SK-MEL-5 (cell line): Measurements from ENCODE around the gene NPSR1. TPM values are rescaled to one million over a fixed set of nuclear protein-coding genes. Genes with fewer than 3 reads are reported as not detected.

ENCODE experiments used
- DNase-seq: peaks from one replicate; pipeline ENCODE4 v3.0.0-alpha.2; 2016; ENCODE audit warnings: low read depth, low spot score
- in situ Hi-C: cut with HindIII; loops from 2 replicates; pipeline ENCODE4 v1.10.0; 2016; ENCODE audit warnings: low sequenced_read_pairs, high pct_unique_total_duplicates, low pct_unique_long_range_greater_than_20kb
- total RNA-seq: library from RNA; depleted of rRNA; stranded (reverse); fragments of >200 nt; shearing (Covaris generic); gene quantifications from 2 replicates; pipeline ENCODE4 v1.2.3, GENCODE V29; 2014

The NPSR1 gene
- total RNA-seq, 1 experiment from 2014 or later: not detected

DNA sequence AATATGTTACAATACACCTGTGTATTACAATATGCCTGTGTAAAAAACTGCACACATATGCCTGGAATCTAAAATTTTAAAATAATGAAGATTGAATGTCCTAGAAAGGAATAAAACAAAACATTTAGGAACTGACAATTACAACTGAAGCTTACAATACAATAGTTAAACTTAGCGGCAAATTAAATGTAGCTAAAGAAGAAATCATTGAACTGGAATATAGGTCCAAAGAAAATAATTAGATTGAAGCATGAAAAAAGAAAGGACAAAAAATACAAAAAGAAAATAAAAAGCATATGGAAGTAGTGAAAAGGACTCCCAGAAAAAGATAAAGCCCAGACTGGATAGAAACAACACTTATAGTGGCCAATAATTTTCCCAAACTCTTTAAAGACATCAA lies 38.4 kb downstream of the NPSR1 start:
- in situ Hi-C loops: no loop called here
- no peak for DNase-seq

DNA sequence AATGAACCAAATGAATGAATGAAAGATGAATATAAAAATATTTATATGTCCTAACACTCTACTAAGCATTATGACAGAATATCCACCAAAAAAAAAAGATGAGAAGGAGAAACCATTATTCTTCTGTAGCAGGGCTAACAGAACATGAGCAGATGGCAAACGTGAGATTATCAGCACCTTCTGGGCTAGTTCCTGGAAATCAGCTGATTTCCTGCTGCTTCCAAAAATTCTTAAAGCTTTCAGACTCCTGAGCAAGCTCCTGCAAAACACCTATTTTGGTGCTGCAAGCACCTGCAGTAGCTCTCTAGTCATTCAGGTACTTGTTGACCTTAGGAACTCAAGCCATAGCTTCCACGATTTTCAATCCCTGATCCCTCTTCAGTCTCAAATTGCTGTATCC lies 51.8 kb downstream of the NPSR1 start:
- in situ Hi-C loops: no loop called here
- no peak for DNase-seq

DNA sequence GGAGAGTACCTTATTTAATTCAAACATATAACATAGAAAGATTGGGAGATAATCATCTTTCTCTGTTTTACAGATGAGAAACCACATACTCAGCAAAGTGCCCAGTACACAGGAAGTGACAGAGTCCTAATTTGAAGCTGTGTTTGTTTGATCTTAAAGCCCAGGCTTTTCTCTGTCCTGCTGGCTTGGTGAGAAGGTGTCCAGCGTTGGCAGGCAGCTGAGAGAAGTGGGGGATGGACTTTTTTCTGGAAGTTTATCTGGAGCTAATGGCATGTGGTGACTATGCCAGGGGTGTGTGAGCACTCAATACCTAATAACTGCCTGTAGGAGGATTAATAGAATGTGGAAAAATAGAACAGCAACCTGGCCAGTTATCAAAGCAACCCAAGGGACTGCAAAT lies 60.8 kb downstream of the NPSR1 start:
- no peak for DNase-seq
- in situ Hi-C loops: no loop called here

DNA sequence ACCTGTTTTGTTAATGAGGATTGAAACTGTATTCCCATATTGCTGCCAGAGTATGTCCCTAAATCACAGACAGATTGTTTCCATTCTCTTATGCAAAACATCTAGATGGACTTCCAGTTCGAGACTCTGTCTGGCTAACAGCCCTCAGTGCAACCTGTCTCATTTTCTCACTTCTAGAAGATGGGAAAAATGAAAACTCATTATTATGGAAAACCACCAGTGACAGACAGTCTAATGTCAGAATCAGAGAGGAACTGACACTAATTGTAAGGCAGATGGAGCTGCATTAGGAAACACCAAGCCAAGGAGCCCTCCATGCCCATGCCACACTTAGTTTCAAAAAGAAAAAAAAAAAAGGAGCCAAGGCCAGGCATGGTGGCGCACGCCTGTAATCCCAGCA lies 61.6 kb downstream of the NPSR1 start:
- no peak for DNase-seq
- in situ Hi-C loops: no loop called here

DNA sequence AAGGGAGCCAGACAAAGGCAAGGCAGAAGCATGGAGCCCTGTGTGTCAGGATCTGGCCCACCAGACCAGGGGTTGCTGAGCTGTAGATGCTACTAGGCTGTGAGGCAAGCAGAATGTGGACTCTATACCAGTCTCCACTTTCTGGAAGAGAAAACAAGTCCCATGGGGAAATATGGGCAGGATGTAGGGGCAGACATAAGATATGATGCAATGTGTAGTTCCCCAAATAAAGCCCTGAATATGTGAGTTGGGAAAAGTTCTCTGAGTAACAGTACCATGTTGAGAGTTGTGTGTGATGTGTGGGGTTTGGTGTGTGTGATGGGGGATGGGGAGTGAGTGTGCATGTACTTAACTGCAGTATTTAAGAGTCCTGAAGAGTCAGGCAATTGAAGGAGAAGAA lies 62.3 kb downstream of the NPSR1 start:
- no peak for DNase-seq
- in situ Hi-C loops: no loop called here

DNA sequence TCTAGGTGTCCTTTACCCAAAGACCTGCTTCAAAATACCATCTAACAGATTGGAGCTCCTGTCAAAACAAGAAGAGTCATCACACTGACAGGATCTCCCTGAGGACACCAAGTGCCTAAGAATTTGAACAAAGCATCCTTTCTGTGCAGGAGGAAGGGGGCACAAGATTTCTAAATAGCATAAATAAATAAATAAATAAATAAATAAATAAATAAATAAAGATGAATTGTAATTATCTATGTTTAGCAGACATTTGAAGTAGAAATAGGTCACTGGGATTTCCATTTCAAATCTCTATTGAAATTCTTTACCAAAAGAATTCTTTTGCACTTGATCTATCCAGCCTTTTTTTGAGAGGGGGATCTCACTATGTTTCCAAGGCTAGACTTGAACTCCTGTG lies 65.3 kb downstream of the NPSR1 start:
- DNase-seq: no peak
- in situ Hi-C loops: no loop called here

DNA sequence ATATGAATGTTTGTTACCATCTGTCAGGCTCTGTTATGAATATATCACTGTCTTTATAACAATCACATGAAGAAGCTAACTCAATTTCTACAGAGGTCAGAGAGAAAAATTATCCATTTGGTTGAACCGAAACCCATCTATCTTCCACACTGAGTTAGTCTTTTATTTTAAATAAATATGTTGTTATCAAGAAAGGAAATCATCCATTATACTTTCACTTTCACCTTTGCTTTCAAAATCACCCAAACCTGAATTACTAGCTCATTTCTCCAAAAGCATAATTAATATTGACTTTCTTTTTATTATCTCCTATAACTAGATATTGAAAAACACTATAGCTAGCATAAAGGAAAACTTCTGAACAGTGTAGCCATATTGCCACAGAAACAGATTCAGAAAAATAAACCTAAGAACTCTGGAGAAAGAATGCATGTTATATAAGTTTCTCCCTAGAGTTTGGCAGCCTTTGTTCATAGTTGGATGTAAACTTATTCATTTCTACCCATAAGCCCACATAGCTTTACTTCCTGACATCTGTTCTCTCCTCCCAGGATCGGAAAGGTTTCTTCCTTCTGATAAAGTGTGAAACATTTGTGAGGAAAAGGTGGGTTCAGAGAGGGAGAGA lies 66.0 kb downstream of the NPSR1 start:
- in situ Hi-C loops: no loop called here
- no peak for DNase-seq

DNA sequence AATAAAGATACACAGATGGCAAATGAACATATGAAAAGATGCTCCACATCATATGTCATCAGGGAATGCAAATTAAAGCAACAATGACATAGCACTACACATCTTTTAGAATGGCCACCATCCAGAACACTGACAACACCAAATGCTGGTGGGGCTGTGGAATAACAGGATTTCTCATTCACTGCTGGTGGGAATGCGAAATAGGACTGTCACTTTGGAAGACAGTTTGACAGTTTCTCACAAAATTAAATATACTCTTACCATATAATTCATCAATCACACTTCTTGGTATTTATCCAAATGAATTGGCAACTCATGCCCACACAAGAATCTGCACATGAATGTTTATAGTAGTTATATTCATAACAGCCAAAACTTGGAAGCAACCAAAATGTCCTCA lies 68.2 kb downstream of the NPSR1 start:
- no peak for DNase-seq
- in situ Hi-C loops: no loop called here

DNA sequence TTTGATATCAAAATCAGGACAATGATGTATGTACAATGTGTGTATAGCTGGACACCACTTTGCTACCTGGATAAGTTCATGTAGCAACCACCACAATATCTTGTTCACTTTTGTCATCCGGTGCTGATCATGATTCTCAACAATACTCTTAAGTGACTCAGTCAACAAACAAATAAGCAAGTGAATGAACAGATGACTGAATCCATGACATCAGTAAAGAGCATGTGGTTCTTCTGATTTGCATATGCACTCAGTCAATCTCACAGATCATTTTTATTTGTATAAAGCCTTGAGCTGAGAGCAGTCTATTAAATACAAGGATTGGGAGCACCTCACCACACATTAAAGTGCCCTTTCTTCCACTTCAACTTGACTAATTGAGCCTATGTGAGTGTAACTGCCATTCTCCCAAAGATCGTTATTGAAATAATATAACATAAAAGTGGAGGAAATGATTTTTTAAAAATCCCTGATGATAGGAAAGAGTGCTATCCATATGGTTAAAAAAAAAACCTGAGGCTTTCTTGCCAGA lies 69.5 kb downstream of the NPSR1 start:
- in situ Hi-C loops: no loop called here

DNA sequence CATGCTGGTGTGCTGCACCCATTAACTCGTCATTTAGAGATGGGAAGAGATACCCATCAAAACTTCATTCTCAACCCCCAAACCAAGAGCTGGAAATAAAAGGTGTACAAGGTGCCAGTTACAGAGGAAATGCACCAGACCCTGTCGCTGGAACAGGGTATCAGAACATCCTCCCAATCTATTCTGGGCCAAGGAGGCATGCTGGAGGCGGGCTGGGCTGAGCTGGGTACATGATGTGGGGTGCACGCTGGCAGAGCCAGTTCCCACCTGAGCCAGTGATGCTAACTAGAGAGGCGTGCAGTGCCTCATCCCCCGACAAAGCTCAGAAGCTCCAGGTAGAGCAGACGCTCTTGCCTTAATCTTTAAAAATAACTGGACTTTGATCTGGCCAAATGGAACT lies 70.1 kb downstream of the NPSR1 start:
- in situ Hi-C loops: no loop called here
- DNase-seq: no peak

More for the DNA sequence above, 69.5 kb downstream of the NPSR1 start:
- no peak for DNase-seq

DNA sequence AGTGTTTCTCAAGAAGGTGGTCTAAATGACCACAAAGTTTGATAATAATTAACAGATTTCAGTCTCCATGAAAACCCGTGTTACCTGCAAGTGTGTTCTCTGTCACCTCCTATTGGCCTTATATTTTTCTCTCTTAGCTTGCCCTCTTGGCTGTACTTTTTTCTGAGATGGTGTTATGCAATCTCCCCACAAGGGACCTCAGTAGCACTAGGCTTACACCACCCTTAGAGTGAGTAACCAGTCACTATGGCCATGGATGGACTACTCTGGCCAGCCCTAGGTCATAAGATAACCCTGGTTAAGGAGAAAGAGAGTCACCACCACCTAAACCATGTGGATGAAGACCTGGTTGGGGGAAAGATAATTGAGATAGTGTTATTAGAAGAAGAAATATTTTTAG lies 76.8 kb downstream of the NPSR1 start:
- DNase-seq: no peak
- in situ Hi-C loops: no loop called here

DNA sequence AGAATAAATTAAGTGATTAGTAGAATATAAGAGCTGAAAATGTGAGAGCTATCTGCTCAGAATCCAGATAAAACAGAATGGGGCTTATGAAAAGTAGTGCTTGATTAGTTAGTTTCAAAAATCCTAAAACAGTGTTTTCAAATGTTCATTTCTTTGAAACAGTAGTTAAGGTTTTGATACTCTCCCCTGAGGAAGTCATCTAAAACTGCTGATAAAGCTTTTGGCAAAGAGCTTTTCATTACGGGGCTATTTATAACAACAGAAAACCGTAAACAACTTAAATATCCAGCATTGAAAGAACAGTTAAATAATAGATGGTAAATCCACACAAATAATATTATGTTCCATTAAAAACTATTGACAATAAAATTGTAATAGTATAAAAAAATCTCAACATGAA lies 77.5 kb downstream of the NPSR1 start:
- DNase-seq: no peak
- in situ Hi-C loops: no loop called here

DNA sequence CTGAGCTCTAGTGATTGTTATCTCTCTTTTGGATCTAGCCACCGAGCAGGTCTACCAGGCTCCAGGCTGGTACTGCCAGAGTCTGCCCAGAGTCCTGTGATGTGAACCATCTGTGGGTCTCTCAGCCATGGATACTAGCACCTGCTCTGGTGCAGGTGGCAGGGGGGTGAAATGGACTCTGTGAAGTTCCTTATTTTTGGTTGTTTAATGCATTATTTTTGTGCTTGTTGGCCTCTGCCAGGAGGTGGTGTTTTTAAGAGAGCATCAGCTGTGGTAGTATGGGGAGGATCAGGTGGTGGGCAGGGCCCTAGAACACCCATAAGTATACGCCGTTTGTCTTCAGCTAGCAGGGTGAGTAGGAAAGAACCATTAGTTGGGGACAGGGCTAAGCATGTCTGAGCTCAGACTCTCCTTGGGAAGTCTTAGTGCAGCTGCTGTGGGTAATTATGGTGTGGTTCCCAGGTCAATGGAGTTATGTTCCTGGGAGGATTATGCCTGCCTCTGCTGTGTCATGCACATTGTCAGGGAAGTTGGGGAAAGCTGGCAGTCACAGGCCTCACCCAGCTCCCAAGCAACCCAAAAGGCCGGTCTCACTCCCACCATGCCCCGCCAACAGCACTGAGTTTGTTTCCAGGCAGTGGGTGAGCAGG lies 81.8 kb downstream of the NPSR1 start:
- in situ Hi-C loops: no loop called here
- no peak for DNase-seq

DNA sequence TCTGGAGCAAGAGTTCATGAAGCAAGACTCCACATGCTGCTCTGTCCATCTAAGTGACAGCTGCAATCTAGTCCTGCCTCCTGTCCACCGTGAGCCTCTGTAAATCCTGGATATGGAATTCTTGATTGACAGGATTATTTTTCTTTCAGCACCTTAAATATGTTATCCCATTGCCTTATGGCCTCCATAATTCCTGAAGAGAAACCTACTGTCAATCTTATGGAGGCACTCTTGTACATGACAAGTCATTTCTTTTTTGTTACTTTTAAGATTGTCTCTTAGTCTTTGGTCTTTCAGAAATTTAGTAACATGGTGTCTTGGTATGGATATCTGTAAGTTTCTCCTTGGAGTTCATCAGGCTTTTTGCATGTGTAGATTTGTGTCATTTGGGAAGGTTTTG lies 82.8 kb downstream of the NPSR1 start:
- in situ Hi-C loops: no loop called here
- no peak for DNase-seq

DNA sequence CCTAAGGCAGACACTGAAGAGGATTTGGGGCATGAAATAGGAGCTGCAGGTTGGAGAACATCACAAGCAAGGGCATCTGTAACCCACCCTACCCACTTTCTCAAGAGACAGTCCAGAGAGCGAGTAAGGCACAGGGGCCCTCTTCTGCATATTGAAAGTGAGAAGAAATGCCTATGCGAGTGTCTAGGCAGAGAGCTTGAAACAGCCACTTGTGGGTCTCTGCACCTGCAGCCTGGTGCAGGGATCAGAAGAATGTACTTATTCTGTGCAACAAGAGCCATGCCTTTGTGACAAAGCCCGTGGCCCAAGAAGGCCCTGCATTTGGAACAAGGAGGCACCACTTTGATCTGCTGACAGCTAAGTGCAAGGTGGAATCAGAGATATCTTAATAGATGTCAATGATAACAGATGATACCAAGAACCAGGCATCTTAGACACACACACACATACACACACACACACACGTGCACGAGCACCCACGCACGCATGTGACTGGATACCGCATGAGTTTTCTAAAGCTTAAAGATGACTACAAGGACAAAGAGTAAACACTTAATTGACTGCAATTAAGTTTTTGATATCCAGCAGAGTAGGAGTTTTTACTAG lies 89.3 kb downstream of the NPSR1 start:
- in situ Hi-C loops: no loop called here

DNA sequence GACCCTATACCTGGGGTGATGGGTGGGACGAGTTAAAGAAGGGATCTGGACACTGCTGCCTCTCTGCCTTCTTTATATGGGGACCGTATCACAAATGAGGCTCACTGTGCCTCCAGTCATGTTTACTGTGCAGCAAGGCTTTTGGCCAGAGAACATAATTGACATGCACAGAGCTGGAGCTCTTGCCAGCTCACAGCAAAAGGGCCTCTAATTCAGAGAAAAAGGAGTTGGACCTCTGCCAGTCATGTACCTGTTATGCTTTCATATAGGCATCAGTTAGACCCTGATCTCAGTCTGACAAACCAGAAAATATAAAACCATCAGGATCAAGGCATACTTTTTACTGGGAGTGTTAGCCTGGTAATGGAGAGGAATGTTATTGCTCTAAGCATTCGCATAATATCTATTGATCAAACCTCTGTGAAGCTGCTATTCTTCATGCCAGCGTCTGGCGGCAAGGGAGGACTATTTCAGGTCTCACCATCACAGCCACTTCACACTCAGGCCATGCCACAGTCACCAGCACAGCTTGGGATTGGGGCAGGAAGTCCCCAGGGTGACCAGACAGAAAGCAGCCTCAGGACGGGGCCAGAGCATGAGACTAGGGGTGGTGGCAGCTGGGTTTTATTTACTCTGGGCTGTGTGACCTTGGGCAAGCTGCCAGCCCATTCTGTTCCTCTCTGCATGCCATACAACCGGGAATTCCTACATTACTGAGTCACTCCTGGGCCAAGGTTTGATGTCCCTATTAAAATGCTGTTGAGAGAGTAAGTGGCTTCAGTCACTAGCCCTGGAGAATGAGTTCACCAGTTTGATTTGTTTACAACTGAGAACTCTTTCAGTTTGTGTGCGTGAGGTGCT lies 90.1 kb downstream of the NPSR1 start:
- DNase-seq: peak; percentile 30
- in situ Hi-C loops: no loop called here

More for the DNA sequence above, 89.3 kb downstream of the NPSR1 start:
- DNase-seq: no peak

DNA sequence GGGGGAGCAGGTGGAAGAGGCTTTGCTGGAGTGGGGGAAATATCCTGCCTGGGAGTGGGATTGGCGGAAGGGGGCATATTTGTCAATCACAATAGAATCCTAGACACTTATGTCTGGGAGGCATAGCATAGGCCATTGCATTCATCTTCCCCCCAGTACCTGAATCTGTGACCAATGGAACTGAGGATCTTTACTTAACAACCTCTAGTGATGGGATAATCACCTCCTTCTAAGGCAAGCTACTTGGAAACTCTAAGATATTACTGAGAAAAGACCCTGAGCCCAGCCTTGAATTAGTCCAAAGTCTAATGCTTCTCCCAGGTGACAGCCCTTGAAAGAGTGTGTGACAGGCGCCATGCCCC lies 90.7 kb downstream of the NPSR1 start:
- no peak for DNase-seq
- in situ Hi-C loops: no loop called here

DNA sequence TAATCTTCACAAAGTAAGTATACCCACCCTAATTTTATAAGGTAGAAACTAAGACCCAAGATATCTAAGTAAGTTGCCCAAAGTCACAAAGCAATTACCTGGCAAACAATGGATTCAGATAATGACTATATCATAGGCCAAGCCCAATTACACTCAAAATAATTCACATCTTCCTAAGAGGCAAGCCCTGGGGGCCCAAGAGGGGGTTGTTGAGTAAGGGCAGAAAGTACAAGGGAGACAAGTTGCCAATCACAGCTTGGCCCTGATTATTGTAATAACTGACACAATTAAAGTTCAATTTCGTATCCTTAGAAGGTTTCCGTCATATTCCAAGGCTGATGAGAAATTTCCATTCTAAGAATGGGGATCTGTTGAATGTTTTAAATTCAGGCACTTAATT lies 91.4 kb downstream of the NPSR1 start:
- in situ Hi-C loops: no loop called here
- DNase-seq: no peak
